Neuron (in vitro differentiated cells): ENCODE data around the gene AQP7.
"Not testable (repeated sequence)": the region's sequence is repeated elsewhere in the genome, so short reads cannot be mapped to it uniquely, and the experiment has no call there.

Experiments used
- H2AFZ ChIP-seq: one replicate; pipeline ENCODE4 v1.6.1; 2013; ENCODE audit warnings: low read depth, mild to moderate bottlenecking, inconsistent platforms, low read length, moderate library complexity
- H3K27me3 ChIP-seq: one replicate; pipeline ENCODE4 v1.6.1; 2013; ENCODE audit warnings: low read length; ENCODE audit not compliant: insufficient read depth
- H3K36me3 ChIP-seq: one replicate; pipeline ENCODE4 v1.6.1; 2013; ENCODE audit warnings: low read length; ENCODE audit not compliant: insufficient read depth
- H3K4me1 ChIP-seq: one replicate; pipeline ENCODE4 v1.6.1; 2013; ENCODE audit warnings: low read length; ENCODE audit not compliant: insufficient read depth
- H3K4me3 ChIP-seq: 2 replicates; pipeline ENCODE4 v1.5.1; 2013; ENCODE audit warnings: mild to moderate bottlenecking, low read length, moderate library complexity
- H3K9me3 ChIP-seq: one replicate; pipeline ENCODE4 v1.6.1; 2013; ENCODE audit warnings: low read length

The AQP7 gene

GRCh38 chr9:33424492-33424891, 22.1 kb upstream of the AQP7 start:
- H2AFZ ChIP-seq, H3K27me3 ChIP-seq, H3K4me3 ChIP-seq: not testable (repeated sequence)

GRCh38 chr9:33424043-33424442, 21.7 kb upstream of the AQP7 start:
- H3K4me3 ChIP-seq, H3K36me3 ChIP-seq, H3K9me3 ChIP-seq, H2AFZ ChIP-seq, H3K27me3 ChIP-seq, H3K4me1 ChIP-seq: not testable (repeated sequence)

More at GRCh38 chr9:33424492-33424891, 22.1 kb upstream of the AQP7 start:
- H3K9me3 ChIP-seq, H3K36me3 ChIP-seq, H3K4me1 ChIP-seq: not testable (repeated sequence)

- Histone ChIP-seq H2AFZ (no peak overlapping the region), H3K36me3 (no peaks in the 10 kb centered on the region), H3K9me3 (no peaks in the 10 kb centered on the region), H3K4me1 (no peaks in the 10 kb centered on the region), H3K27me3 (peaks cover 4% of the 10 kb centered on the region), H3K4me3 (no peak overlapping the region)
These were observed 17.4 kb upstream of the AQP7 start for GRCh38 chr9:33419708-33420303.

GRCh38 chr9:33418090-33418489, 15.7 kb upstream of the AQP7 start:
- Histone ChIP-seq H2AFZ (no peak overlapping the region), H3K9me3 (no peaks in the 10 kb centered on the region), H3K36me3 (no peaks in the 10 kb centered on the region), H3K27me3 (peaks cover 4% of the 10 kb centered on the region), H3K4me1 (no peaks in the 10 kb centered on the region), H3K4me3 (no peak overlapping the region)

GRCh38 chr9:33416996-33417395, 14.6 kb upstream of the AQP7 start:
- no peaks in the 10 kb centered on the region for H3K4me1 ChIP-seq
- no peak overlapping the region for H2AFZ ChIP-seq
- no peaks in the 10 kb centered on the region for H3K9me3 ChIP-seq
- no peak overlapping the region for H3K4me3 ChIP-seq
- H3K36me3 ChIP-seq = no peaks in the 10 kb centered on the region
- peaks cover 4% of the 10 kb centered on the region for H3K27me3 ChIP-seq

- Histone ChIP-seq H3K27me3 (peaks cover 4% of the 10 kb centered on the region), H2AFZ (no peak overlapping the region), H3K4me1 (no peaks in the 10 kb centered on the region), H3K4me3 (no peak overlapping the region), H3K36me3 (no peaks in the 10 kb centered on the region), H3K9me3 (no peaks in the 10 kb centered on the region)
These were observed 13.2 kb upstream of the AQP7 start for GRCh38 chr9:33415501-33416038.

GRCh38 chr9:33414889-33415500, 12.6 kb upstream of the AQP7 start:
- H3K4me1 ChIP-seq = no peaks in the 10 kb centered on the region
- no peaks in the 10 kb centered on the region for H3K36me3 ChIP-seq
- H3K27me3 ChIP-seq = peaks cover 4% of the 10 kb centered on the region
- H2AFZ ChIP-seq = no peak overlapping the region
- H3K4me3 ChIP-seq = no peak overlapping the region
- no peaks in the 10 kb centered on the region for H3K9me3 ChIP-seq

GRCh38 chr9:33414268-33414667, 11.9 kb upstream of the AQP7 start:
- no peaks in the 10 kb centered on the region for H3K9me3 ChIP-seq
- H3K4me3 ChIP-seq = no peak overlapping the region
- H3K27me3 ChIP-seq = peaks cover 4% of the 10 kb centered on the region
- H3K36me3 ChIP-seq = no peaks in the 10 kb centered on the region
- no peak overlapping the region for H2AFZ ChIP-seq
- no peaks in the 10 kb centered on the region for H3K4me1 ChIP-seq

- H2AFZ ChIP-seq = no peak overlapping the region
- H3K4me3 ChIP-seq = no peak overlapping the region
These were observed 5.7 kb upstream of the AQP7 start for GRCh38 chr9:33408087-33408486.

GRCh38 chr9:33407061-33407460, 4.7 kb upstream of the AQP7 start:
- H3K4me3 ChIP-seq = no peak overlapping the region
- no peak overlapping the region for H2AFZ ChIP-seq
- no peaks in the 10 kb centered on the region for H3K36me3 ChIP-seq
- H3K27me3 ChIP-seq = no peaks in the 10 kb centered on the region
- H3K9me3 ChIP-seq = no peaks in the 10 kb centered on the region
- H3K4me1 ChIP-seq = peaks cover 5% of the 10 kb centered on the region

More at GRCh38 chr9:33408087-33408486, 5.7 kb upstream of the AQP7 start:
- peaks cover 2% of the 10 kb centered on the region for H3K4me1 ChIP-seq
- H3K27me3 ChIP-seq = no peaks in the 10 kb centered on the region
- H3K9me3 ChIP-seq = no peaks in the 10 kb centered on the region
- no peaks in the 10 kb centered on the region for H3K36me3 ChIP-seq

GRCh38 chr9:33404788-33405362, 2.5 kb upstream of the AQP7 start:
- Histone ChIP-seq H3K27me3 (no peaks in the 10 kb centered on the region), H2AFZ (no peak overlapping the region), H3K4me1 (peaks cover 7% of the 10 kb centered on the region), H3K36me3 (no peaks in the 10 kb centered on the region), H3K9me3 (no peaks in the 10 kb centered on the region), H3K4me3 (no peak overlapping the region)

GRCh38 chr9:33403941-33404787, 1.8 kb upstream of the AQP7 start:
- H3K9me3 ChIP-seq = no peaks in the 10 kb centered on the region
- no peaks in the 10 kb centered on the region for H3K27me3 ChIP-seq
- no peak overlapping the region for H3K4me3 ChIP-seq
- H2AFZ ChIP-seq = no peak overlapping the region
- no peaks in the 10 kb centered on the region for H3K36me3 ChIP-seq
- H3K4me1 ChIP-seq = peaks cover 7% of the 10 kb centered on the region

GRCh38 chr9:33401809-33402208, 559 bp downstream of the AQP7 start:
- not testable (repeated sequence) for H3K4me3 ChIP-seq, H3K27me3 ChIP-seq, H3K4me1 ChIP-seq, H3K9me3 ChIP-seq, H3K36me3 ChIP-seq, H2AFZ ChIP-seq
